Endothelial cell of umbilical vein (primary cell): Measurements from ENCODE around the gene GABBR2.

Experiments
- CTCF ChIP-seq, 2 donors: IDR thresholded peaks; 1 replicate in 1 of 2; 2 replicates in 1 of 2; pipeline ENCODE4 v1.5.1; 2011; ENCODE audit warnings: low read length in 2 of 2, mild to moderate bottlenecking in 2 of 2, moderate library complexity in 2 of 2, control low read depth in 1 of 2, inconsistent platforms in 1 of 2, low read depth in 1 of 2; ENCODE audit not compliant: insufficient read depth in 1 of 2; ENCODE audit errors: extremely low read depth in 1 of 2
- JUN ChIP-seq: IDR thresholded peaks from 2 replicates; pipeline ENCODE4 v1.6.1; 2011; ENCODE audit warnings: borderline replicate concordance, low read depth; ENCODE audit not compliant: insufficient read length, insufficient read depth
- MAX ChIP-seq: IDR thresholded peaks from 2 replicates; pipeline ENCODE4 v1.6.1; 2011; ENCODE audit not compliant: insufficient read depth, insufficient read length
- MYC ChIP-seq: IDR thresholded peaks from one replicate; pipeline ENCODE4 v1.6.1; 2011; ENCODE audit warnings: mild to moderate bottlenecking, low read depth, low read length
- POLR2A ChIP-seq: IDR thresholded peaks from 2 replicates; pipeline ENCODE4 v1.6.1; 2012; ENCODE audit warnings: low read depth, mild to moderate bottlenecking, control low read depth, low read length

GRCh38 chr9:98709968-98710965, 1.5 kb upstream of the GABBR2 start:
- TF ChIP-seq CTCF (IDR thresholded peaks at IDR 0.05; ENCODE audit: extremely low read depth in 1 of 2, insufficient read depth in 1 of 2, low read depth in 1 of 2, low read length in 2 of 2): no peak
- TF ChIP-seq MYC: no peak
- no peak for TF ChIP-seq MAX
- TF ChIP-seq POLR2A: no peak
- no peak for TF ChIP-seq JUN
